HG02610 (cell line): ENCODE data around the gene XRCC2.
"Not testable (repeated sequence)": the region's sequence is repeated elsewhere in the genome, so short reads cannot be mapped to it uniquely, and the experiment has no call there.

ENCODE experiments used
- ATAC-seq: cut with Tn5 transposase; IDR thresholded peaks from one replicate; pipeline ENCODE4 v1.9.1; 2021; ENCODE audit warnings: mild to moderate bottlenecking, moderate library complexity; ENCODE audit not compliant: unreplicated experiment

Gene XRCC2

GRCh38 chr7:152666078-152666477 is 9.9 kb downstream of the XRCC2 start:
- no peak for ATAC-seq

DNA sequence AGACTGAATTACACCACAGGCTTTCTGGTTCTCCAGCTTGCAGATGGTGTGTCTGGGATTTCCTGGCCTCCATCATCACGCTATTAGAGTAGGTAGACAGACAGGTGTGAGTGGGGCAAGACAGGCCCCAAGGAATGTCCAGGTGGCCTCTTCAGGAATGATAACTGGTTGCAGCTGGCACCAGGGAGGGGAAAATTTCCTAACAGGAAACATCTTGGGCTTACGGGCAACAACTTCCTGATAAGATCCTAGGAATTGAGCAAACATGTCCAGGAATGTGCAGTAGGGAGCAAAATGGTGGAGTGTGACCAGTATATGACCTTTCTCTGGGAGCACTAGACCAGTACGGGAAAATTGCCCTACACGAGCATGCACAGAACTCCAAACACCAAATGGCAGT is 11.3 kb downstream of the XRCC2 start:
- ATAC-seq: no peak

- ATAC-seq: no peak
These were observed 12.0 kb downstream of the XRCC2 start for GRCh38 chr7:152663931-152664330.

DNA sequence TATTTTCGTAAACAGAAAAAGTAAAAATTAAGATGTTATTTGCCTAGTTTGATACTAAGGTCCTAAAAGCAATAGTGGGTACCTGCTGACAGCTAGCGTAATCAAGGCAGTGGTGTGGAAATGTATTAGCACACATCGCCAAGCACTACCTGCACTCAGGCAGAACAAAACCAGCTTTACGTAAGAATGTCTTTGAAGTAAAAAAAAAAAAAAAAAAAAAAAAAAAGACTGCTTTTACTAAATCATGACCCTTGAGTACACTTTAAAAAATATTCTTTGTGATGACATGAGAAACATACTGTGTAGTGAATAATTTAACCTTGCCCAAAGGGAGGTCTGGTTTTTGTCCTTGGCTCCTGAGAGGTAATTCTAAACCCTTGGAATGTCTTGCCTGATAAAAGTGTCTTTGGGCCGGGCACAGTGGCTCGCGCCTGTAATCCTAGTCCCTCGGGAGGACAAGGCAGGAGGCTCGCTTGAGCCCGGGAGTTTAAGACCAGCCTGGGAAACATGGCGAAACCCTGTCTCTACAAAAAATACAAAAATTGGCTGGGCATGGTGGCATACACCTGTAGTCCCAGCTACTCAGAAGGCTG is 12.7 kb downstream of the XRCC2 start:
- no peak for ATAC-seq

DNA sequence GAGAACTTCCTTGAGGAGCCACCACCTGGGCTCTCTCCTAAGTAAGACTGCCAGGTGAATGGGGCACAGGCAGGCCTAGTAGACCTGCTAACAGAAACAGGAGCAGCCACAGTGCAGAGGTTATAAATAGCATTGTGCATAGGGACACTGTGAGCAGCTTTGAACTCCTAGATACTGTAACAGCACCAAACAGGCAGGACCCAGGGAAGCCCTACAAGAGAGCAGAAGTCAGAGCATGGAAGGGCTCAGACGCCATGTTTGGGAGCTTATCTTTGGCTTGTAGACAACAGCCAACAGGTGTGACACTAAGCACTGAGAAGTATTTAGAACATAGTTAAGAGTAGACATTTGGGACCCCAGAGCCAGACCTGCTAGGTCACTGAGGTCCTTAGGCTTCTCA is 14.5 kb downstream of the XRCC2 start:
- no peak for ATAC-seq

- ATAC-seq: no peak
These were observed 15.9 kb downstream of the XRCC2 start for GRCh38 chr7:152660021-152660420.

GRCh38 chr7:152654971-152655370 is 21.0 kb downstream of the XRCC2 start:
- ATAC-seq: no peak

DNA sequence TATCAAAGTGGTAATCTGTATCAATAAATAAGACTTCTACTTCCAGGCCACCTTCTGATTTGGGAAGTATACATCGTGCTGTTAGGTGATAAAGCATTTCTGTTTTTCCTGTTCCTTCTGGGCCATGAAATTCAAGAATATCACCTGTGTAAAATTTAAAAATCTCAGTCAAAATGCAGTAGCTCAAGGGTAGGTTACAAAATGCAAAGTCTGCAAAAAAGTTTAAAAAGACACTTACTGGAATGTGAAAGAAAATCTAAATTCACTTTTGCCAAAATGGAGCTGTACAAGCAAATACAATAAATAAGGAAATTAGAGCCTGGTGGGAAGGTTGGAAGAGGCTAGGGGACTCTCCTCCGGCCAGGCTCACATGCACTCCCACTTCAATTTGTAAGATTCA is 26.7 kb downstream of the XRCC2 start:
- ATAC-seq: no peak

GRCh38 chr7:152647009-152647408 is 28.9 kb downstream of the XRCC2 start:
- no peak for ATAC-seq

GRCh38 chr7:152646579-152646978 is 29.4 kb downstream of the XRCC2 start:
- not testable (repeated sequence) for ATAC-seq

- ATAC-seq: no peak
These were observed 31.9 kb downstream of the XRCC2 start for GRCh38 chr7:152643979-152644559.

- no peak for ATAC-seq
These were observed 34.6 kb downstream of the XRCC2 start for GRCh38 chr7:152641384-152641783.

DNA sequence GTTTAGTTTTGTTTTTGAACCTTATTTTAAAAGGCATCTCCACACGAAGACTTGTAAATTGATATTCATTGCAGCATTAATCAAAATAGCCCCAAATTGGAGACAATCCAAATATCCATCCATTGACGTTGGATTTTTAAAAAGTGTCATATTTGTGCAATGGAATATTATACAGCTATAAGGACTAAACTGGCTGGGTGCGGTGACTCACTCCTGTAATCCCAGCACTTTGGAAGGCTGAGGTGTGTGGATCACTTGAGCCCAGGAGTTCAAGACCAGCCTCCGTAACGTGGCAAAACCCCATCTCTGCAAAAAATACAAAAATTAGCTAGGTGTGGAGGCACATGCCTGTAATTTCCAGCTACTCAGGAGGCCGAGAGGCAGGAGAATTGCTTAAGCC is 35.1 kb downstream of the XRCC2 start:
- ATAC-seq: no peak

DNA sequence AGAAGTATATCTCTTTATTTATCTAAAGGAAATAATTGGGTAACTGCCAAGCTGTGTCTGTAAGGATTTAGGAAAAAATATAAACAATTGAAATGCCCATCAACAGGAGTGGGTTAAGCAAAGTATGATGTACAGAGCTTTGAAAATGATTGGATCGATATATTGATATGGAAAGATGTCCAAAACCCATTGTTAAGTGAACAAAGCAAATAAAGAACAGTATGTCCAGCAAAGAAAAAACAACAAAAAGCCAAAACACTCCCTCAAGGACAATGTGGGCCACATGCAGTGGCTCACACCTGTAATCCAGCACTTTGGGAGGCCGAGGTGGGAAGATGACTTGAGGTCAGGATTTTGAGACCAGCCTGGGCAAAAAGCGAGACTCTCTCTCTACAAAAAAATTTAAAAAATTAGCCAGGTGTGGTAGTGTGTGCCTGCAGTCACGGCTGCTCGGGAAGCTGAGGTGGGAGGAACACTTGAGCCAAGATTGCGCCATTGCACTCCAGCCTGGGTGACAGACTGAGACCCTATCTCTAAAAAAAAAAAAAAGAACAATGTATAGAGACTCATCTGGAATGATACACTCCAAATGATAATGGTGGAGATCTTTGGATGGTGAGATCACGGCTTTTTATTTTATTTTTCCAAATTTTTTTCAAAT is 37.9 kb downstream of the XRCC2 start:
- ATAC-seq: no peak

DNA sequence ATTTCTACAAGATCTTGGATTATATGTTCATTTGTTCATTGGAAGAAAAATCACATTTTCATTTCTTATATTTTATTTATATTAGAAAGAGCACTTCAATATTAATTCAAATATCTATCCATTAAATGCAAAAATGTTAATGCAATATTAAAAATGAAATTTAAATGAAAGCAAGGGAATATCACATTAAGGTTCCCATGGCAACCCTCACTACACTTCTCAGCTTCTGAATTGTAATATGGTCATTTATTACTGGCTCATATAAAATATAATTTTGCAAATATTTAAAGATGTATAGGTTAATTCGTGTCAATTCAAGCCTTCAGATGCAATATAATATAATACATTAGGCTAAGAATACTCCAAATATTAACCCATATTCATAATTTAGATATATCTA is 38.8 kb downstream of the XRCC2 start:
- no peak for ATAC-seq

- no peak for ATAC-seq
These were observed 39.5 kb downstream of the XRCC2 start for GRCh38 chr7:152636441-152636840.

- no peak for ATAC-seq
These were observed 42.4 kb downstream of the XRCC2 start for GRCh38 chr7:152633504-152633903.

DNA sequence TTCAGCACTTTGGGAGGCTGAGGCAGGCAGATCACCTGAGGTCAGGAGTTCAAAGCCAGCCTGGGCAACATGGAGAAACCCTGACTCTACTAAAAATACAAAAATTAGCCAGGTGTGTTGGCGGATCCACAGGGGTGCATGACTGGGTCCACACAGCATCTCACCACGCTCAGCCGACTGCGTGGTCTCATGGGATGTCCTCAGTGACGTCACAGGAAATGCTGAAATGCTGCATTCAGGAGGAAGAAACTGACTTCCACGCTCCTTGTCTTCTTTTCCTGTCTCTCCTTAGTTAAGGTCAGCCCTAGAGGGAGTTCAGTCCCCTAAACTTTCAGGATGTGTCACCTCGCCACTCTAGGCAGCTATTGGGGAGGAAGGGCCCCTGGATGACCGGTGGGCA is 42.9 kb downstream of the XRCC2 start:
- no peak for ATAC-seq

DNA sequence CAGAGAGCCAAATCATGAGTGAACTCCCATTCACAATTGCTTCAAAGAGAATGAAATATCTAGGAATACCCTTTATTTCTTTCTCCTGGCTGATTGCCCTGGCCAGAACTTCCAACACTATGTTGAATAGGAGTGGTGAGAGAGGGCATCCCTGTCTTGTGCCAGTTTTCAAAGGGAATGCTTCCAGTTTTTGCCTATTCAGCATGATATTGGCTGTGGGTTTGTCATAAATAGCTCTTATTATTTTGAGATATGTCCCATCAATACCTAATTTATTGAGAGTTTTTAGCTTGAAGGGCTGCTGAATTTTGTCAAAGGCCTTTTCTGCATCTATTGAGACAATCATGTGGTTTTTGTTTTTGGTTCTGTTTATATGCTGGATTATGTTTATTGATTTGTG is 47.2 kb downstream of the XRCC2 start:
- not testable (repeated sequence) for ATAC-seq

DNA sequence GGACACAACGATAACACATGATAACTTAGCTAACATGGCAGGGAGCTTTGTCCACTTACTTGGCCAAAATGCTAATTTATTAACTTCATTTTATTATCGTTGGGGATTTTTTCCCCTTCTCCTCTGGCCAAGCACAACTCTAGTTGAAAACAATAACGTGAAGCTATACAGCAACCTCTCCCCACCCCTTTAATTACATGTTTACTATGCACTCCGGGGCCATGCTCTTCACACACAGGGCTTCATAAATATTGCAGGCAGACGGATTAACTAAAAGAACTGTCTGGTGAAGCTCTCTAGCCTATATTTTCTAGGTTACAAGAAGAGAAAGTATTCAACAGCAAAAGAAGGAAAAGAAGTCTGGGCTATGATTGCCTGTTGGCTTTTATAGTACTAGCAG is 51.7 kb downstream of the XRCC2 start:
- no peak for ATAC-seq

DNA sequence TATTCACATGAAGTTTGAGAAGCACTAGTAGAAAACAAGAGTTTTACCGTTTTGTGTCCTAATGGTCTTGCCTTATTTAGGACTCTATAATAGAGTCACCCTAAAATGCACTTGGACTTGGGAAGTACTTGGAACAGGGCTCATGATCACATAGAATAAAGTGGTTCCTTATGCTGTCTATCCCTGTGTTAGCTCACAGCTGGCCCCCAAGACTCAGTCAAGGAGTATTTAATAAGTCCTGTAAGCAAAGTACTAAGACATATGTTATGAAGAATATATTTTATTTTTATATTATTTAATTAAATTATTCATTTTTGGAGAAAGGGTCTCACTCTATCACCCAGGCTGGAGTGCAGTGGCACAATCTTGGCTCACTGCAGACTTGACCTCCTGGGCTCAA is 54.5 kb downstream of the XRCC2 start:
- no peak for ATAC-seq

DNA sequence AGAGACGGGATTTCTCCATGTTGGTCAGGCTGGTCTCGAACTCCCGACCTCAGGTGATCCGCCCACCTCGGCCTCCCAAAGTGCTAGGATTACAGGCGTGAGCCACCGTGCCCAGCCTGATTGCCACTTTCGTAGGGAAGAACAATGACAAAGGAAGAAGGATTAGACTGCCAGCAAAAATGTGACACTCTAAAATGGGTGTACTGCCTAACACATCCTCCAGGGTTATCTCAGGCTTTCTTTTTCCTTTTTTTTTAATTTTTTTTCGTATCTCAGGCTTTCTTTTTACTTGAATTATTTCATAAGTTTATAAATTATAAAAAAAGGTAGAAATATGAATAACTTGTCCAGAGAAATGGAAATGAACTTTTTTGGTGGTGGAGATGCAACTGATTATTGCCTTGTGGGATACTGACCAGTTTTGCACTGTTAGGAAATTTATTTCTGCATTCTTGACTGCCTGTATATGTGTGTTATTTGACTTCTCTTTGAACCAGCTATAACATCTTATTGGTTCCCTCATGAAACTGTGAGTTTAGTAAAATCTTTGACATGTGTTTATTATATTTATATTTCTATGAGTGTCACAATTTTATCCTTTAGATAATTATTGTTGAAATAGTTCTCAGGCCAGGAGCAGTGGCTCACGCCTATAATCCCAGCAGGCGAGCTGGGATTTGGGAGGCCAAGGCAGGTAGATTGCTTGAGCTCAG is 56.8 kb downstream of the XRCC2 start:
- ATAC-seq: no peak
